SK-N-SH treated with all-trans-retinoic acid at 6 μM for 48 hours (cell line): Measurements from ENCODE around the gene TCP11L1.

Source experiments
- ARNTL ChIP-seq: fragments of 450-650 bp; formaldehyde crosslinking; IDR thresholded peaks from 2 replicates; pipeline ENCODE4 v1.5.0; 2020; ENCODE audit warnings: low read depth, mild to moderate bottlenecking, moderate library complexity, borderline replicate concordance
- BACH2 ChIP-seq: fragments of 250-450 bp; sonication (Bioruptor Pico); IDR thresholded peaks from 2 replicates; pipeline ENCODE4 v1.9.0; 2021; ENCODE audit warnings: mild to moderate bottlenecking, borderline replicate concordance
- CSDC2 ChIP-seq: fragments of 250-450 bp; sonication (Bioruptor Pico); IDR thresholded peaks from 2 replicates; pipeline ENCODE4 v1.5.0; 2020; ENCODE audit warnings: mild to moderate bottlenecking, moderate library complexity
- PATZ1 ChIP-seq: fragments of 250-450 bp; sonication (Bioruptor Pico); IDR thresholded peaks from 2 replicates; pipeline ENCODE4 v1.8.0; 2020; ENCODE audit warnings: mild to moderate bottlenecking, moderate library complexity, borderline replicate concordance
- PPARA ChIP-seq: fragments of 250-450 bp; sonication (Bioruptor Pico); IDR thresholded peaks from 2 replicates; pipeline ENCODE4 v1.5.0; 2020; ENCODE audit warnings: mild to moderate bottlenecking, borderline replicate concordance
- RARB ChIP-seq: fragments of 250-450 bp; sonication (Bioruptor Pico); IDR thresholded peaks from 2 replicates; pipeline ENCODE4 v1.8.0; 2021; ENCODE audit warnings: mild to moderate bottlenecking, moderate library complexity
- TCF4 ChIP-seq: fragments of 250-450 bp; sonication (Bioruptor Pico); IDR thresholded peaks from 2 replicates; pipeline ENCODE4 v1.8.0; 2021; ENCODE audit warnings: mild to moderate bottlenecking, moderate library complexity, borderline replicate concordance
- TOX ChIP-seq: fragments of 250-450 bp; sonication (Bioruptor Pico); IDR thresholded peaks from 2 replicates; pipeline ENCODE4 v1.8.0; 2021; ENCODE audit warnings: mild to moderate bottlenecking, moderate library complexity, borderline replicate concordance
- ZC3H10 ChIP-seq: fragments of 250-450 bp; sonication (Bioruptor Pico); IDR thresholded peaks from 2 replicates; pipeline ENCODE4 v1.5.1; 2021; ENCODE audit warnings: mild to moderate bottlenecking, moderate library complexity
- ZFP3 ChIP-seq: fragments of 250-450 bp; sonication (Bioruptor Pico); IDR thresholded peaks from 2 replicates; pipeline ENCODE4 v1.5.0; 2020; ENCODE audit warnings: mild to moderate bottlenecking, moderate library complexity
- ZFP30 ChIP-seq: fragments of 450-650 bp; formaldehyde crosslinking; IDR thresholded peaks from 2 replicates; pipeline ENCODE4 v1.5.0; 2022; ENCODE audit warnings: mild to moderate bottlenecking, moderate library complexity
- ZNF565 ChIP-seq: fragments of 450-650 bp; formaldehyde crosslinking; conservative IDR thresholded peaks from 2 replicates; pipeline ENCODE4 v1.5.0; 2020; ENCODE audit warnings: low read depth, mild to moderate bottlenecking, moderate library complexity
- TF ChIP-seq, protein P1 (sequence below): fragments of 250-450 bp; sonication (Bioruptor Pico); IDR thresholded peaks from 2 replicates; pipeline ENCODE4 v1.5.1; 2020; ENCODE audit warnings: low read depth, mild to moderate bottlenecking, moderate library complexity

DNA sequence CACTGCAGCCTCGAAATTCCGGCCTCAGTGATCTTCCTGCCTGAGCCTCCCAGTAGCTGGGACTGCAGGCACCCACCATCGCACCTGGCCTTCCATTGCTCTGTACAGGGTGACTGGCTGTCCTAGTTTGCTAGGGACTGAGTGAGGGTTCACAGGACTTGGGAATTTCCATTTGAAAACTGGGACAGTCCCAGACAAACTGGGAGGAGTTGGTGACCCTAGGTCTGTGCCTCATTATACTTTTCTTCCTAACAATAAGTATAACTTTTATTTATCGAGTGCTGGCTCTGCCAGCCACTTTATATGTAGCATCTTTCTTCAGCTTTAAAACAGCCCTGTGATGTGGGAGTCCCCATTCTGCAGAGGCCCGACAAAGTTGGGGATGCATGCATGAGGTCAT is 25.5 kb downstream of the TCP11L1 start:
- no peak for TF ChIP-seq TOX (CRISPR knock-in tag)
- no peak for TF ChIP-seq RARB (CRISPR knock-in tag)
- TF ChIP-seq, protein P1, sequence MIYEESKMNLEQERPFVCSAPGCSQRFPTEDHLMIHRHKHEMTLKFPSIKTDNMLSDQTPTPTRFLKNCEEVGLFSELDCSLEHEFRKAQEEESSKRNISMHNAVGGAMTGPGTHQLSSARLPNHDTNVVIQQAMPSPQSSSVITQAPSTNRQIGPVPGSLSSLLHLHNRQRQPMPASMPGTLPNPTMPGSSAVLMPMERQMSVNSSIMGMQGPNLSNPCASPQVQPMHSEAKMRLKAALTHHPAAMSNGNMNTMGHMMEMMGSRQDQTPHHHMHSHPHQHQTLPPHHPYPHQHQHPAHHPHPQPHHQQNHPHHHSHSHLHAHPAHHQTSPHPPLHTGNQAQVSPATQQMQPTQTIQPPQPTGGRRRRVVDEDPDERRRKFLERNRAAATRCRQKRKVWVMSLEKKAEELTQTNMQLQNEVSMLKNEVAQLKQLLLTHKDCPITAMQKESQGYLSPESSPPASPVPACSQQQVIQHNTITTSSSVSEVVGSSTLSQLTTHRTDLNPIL (CRISPR knock-in tag), result no peak
- no peak for TF ChIP-seq ZFP3 (CRISPR knock-in tag)
- no peak for TF ChIP-seq ZFP30 (CRISPR knock-in tag)
- no peak for TF ChIP-seq CSDC2 (CRISPR knock-in tag)
- TF ChIP-seq BACH2 (CRISPR knock-in tag), result no peak
- TF ChIP-seq TCF4 (CRISPR knock-in tag), result no peak
- no peak for TF ChIP-seq ZC3H10 (CRISPR knock-in tag)
- no peak for TF ChIP-seq ZNF565 (CRISPR knock-in tag)
- TF ChIP-seq PATZ1, result no peak
- no peak for TF ChIP-seq PPARA
- no peak for TF ChIP-seq ARNTL (CRISPR knock-in tag)
